PFSK-1 (cell line): Measurements from ENCODE around the gene THOC7.

ENCODE experiments used
- FOXP2 ChIP-seq: optimal IDR thresholded peaks from 2 replicates; pipeline ENCODE3; 2011; ENCODE audit warnings: borderline replicate concordance, control low read depth, inconsistent platforms; ENCODE audit not compliant: insufficient read depth; ENCODE audit errors: extremely low read length, extremely low read depth
- POLR2AphosphoS5 ChIP-seq: IDR thresholded peaks from 2 replicates; pipeline ENCODE4 v1.6.1; 2012; ENCODE audit warnings: low read depth, mild to moderate bottlenecking, control low read depth, low read length, moderate library complexity
- SIN3A ChIP-seq: IDR thresholded peaks from 2 replicates; pipeline ENCODE4 v1.6.1; 2012; ENCODE audit warnings: mild to moderate bottlenecking, low read length, moderate library complexity, borderline replicate concordance; ENCODE audit not compliant: insufficient read depth
- TAF1 ChIP-seq: IDR thresholded peaks from 2 replicates; pipeline ENCODE4 v1.6.1; 2012; ENCODE audit warnings: low read length, control low read depth, borderline replicate concordance; ENCODE audit not compliant: insufficient read depth
- TF ChIP-seq, protein P1 (sequence below), 2 experiments: IDR thresholded peaks; 2 replicates each; pipeline versions ENCODE4 v1.6.1 to v1.8.0; 2011 to 2012; ENCODE audit warnings: low read depth in 2 of 2, low read length in 2 of 2, control low read depth in 1 of 2, inconsistent platforms in 1 of 2, mild to moderate bottlenecking in 1 of 2, moderate library complexity in 1 of 2; ENCODE audit not compliant: insufficient read depth in 1 of 2

THOC7 gene

DNA sequence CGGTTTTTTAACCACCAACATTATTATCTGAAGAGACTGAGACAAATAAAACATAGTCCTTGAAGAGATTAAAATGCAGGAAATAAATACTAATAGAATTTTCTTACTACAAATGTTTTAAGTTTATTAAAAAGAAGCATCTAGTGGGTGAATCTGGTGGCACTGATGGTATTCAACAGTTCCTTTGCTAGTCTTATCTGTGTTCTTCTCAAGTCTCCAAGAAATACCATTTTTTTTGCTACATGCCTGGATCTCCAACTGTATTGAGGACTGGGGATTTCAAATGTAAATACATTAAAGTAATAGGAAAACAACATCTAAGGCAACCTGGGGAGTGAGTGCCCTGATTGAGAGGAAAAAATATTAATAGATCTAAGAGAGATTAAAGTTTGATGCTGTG is 21.9 kb downstream of the THOC7 start:
- TF ChIP-seq FOXP2 (no peak), POLR2AphosphoS5 (no peak), TAF1 (no peak), SIN3A (no peak)
- TF ChIP-seq, protein P1, sequence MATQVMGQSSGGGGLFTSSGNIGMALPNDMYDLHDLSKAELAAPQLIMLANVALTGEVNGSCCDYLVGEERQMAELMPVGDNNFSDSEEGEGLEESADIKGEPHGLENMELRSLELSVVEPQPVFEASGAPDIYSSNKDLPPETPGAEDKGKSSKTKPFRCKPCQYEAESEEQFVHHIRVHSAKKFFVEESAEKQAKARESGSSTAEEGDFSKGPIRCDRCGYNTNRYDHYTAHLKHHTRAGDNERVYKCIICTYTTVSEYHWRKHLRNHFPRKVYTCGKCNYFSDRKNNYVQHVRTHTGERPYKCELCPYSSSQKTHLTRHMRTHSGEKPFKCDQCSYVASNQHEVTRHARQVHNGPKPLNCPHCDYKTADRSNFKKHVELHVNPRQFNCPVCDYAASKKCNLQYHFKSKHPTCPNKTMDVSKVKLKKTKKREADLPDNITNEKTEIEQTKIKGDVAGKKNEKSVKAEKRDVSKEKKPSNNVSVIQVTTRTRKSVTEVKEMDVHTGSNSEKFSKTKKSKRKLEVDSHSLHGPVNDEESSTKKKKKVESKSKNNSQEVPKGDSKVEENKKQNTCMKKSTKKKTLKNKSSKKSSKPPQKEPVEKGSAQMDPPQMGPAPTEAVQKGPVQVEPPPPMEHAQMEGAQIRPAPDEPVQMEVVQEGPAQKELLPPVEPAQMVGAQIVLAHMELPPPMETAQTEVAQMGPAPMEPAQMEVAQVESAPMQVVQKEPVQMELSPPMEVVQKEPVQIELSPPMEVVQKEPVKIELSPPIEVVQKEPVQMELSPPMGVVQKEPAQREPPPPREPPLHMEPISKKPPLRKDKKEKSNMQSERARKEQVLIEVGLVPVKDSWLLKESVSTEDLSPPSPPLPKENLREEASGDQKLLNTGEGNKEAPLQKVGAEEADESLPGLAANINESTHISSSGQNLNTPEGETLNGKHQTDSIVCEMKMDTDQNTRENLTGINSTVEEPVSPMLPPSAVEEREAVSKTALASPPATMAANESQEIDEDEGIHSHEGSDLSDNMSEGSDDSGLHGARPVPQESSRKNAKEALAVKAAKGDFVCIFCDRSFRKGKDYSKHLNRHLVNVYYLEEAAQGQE (IDR thresholded peaks at IDR 0.05; ENCODE audit: insufficient read depth in 1 of 2, low read depth in 2 of 2, low read length in 2 of 2): no peak

GRCh38 chr3:63832395-63832794 is 31.2 kb downstream of the THOC7 start:
- TF ChIP-seq POLR2AphosphoS5: no peak
- no peak for TF ChIP-seq SIN3A

DNA sequence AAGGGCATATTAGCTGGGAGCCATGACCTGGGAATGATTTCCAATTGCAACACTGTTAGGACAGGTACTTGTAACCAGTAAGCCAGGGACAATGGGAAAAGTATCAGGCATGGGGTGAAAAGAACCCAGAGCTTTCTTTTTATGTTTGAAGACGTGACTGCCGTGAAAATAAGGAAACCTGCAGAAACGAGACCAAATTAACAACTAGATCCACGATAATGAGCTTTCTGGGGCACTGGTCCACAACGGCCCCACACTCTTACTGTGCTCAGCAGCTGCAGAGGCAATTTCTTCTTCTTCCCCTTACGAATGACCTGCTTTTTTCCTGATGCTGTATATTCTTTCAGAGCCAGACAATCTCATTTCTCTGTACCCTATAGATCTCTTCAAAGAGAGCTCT is 33.1 kb downstream of the THOC7 start:
- TF ChIP-seq, protein P1 (IDR thresholded peaks at IDR 0.05; ENCODE audit: insufficient read depth in 1 of 2, low read depth in 2 of 2, low read length in 2 of 2): no peak
- TF ChIP-seq POLR2AphosphoS5 (no peak), FOXP2 (no peak), TAF1 (no peak), SIN3A (no peak)

DNA sequence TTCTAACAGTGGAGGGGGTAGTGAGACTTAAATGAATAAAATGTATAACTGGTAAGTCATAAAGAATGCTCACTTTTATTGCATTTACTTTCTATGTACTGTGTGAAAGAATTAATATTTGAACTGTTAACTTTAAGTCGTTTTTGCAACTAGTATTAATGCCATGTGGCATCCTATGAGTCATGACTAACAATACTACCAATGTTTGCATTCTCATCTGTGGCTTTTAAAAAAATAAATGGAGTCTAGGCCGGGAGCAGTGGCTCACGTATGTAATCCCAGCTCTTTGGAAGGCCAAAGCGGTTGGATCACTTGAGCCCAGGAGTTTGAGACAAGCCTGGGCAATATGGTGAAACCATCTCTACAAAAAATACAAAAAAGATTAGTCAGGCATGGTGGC is 39.3 kb downstream of the THOC7 start:
- TF ChIP-seq SIN3A (no peak), TAF1 (no peak), POLR2AphosphoS5 (no peak), FOXP2 (no peak)
- TF ChIP-seq, protein P1 (IDR thresholded peaks at IDR 0.05; ENCODE audit: insufficient read depth in 1 of 2, low read depth in 2 of 2, low read length in 2 of 2): no peak

GRCh38 chr3:63819151-63819398 is 44.5 kb downstream of the THOC7 start, which contains the start of gene C3orf49:
Gene C3orf49 (plus strand): TSS chr3:63819299. CDS start chr3:63819472, 173 bp downstream.
- TF ChIP-seq SIN3A: no peak
- no peak for TF ChIP-seq FOXP2
- TF ChIP-seq TAF1: no peak
- no peak for TF ChIP-seq POLR2AphosphoS5
- TF ChIP-seq, protein P1 (IDR thresholded peaks at IDR 0.05; ENCODE audit: insufficient read depth in 1 of 2, low read depth in 2 of 2, low read length in 2 of 2): no peak
